K562 (cell line): ENCODE results near the gene STK16. TPM values are rescaled to one million over a fixed set of nuclear protein-coding genes. Genes with fewer than 3 reads are reported as not detected.

ENCODE experiments used
- BMI1 ChIP-seq: fragments of 150-350 bp; IDR thresholded peaks from 2 replicates; pipeline ENCODE4 v1.6.1; 2014; ENCODE audit warnings: low read length
- CBFA2T3 ChIP-seq: fragments of 450-650 bp; IDR thresholded peaks from 2 replicates; pipeline ENCODE4 v1.6.1; 2017
- CTCF ChIP-seq, 3 experiments: IDR thresholded peaks in 2 of 3; conservative IDR thresholded peaks in 1 of 3; 2 replicates each; pipeline ENCODE4 v1.5.1; 2011 to 2012; ENCODE audit warnings: low read length in 3 of 3, mild to moderate bottlenecking in 3 of 3, control low read depth in 2 of 3, improper control_type of control experiment in 1 of 3, inconsistent platforms in 1 of 3, low read depth in 1 of 3, mixed read lengths in 1 of 3, moderate library complexity in 1 of 3; ENCODE audit not compliant: insufficient read depth in 2 of 3
- DIDO1 ChIP-seq: fragments of 450-650 bp; IDR thresholded peaks from 2 replicates; pipeline ENCODE4 v1.6.1; 2016; ENCODE audit warnings: low read depth, missing biosample characterization, missing genetic modification characterization
- ERF ChIP-seq: fragments of 450-650 bp; formaldehyde crosslinking; IDR thresholded peaks from 2 replicates; pipeline ENCODE4 v1.4.0; 2020; ENCODE audit warnings: mild to moderate bottlenecking, mixed read lengths
- FOXK2 ChIP-seq, 2 experiments: fragments of 450-650 bp; IDR thresholded peaks in 1 of 2; conservative IDR thresholded peaks in 1 of 2; 2 replicates each; pipeline ENCODE4 v1.6.1; 2016; ENCODE audit warnings: low read depth in 2 of 2, mild to moderate bottlenecking in 1 of 2
- GABPB1 ChIP-seq: sonication (generic); formaldehyde crosslinking; IDR thresholded peaks from 2 replicates; pipeline ENCODE4 v1.8.0; 2022; ENCODE audit warnings: mild to moderate bottlenecking, missing genetic modification reagents
- HNRNPH1 ChIP-seq: fragments of 200-400 bp; formaldehyde crosslinking; optimal IDR thresholded peaks from 2 replicates; pipeline ENCODE3; 2017; ENCODE audit warnings: low read depth, mild to moderate bottlenecking, low read length, moderate library complexity
- NFIC ChIP-seq: fragments of 450-650 bp; IDR thresholded peaks from 2 replicates; pipeline ENCODE4 v1.6.1; 2017; ENCODE audit warnings: mild to moderate bottlenecking, inconsistent platforms
- PHF8 ChIP-seq: fragments of 200-600 bp; sonication (generic); IDR thresholded peaks from 2 replicates; pipeline ENCODE4 v1.6.1; 2012; ENCODE audit warnings: mixed run types, mild to moderate bottlenecking, inconsistent platforms, low read length, moderate library complexity, borderline replicate concordance
- POLR2AphosphoS5 ChIP-seq: IDR thresholded peaks from 2 replicates; pipeline ENCODE4 v1.6.1; 2011; ENCODE audit warnings: mild to moderate bottlenecking, low read depth, low read length, moderate library complexity; ENCODE audit not compliant: control insufficient read depth, insufficient read depth
- RBFOX2 ChIP-seq: fragments of 200-400 bp; formaldehyde crosslinking; IDR thresholded peaks from 2 replicates; pipeline ENCODE4 v1.6.1; 2017; ENCODE audit warnings: low read depth, mild to moderate bottlenecking, low read length, moderate library complexity
- SIN3A ChIP-seq, 2 experiments: fragments of 150-350 bp in 1 of 2; IDR thresholded peaks; 2 replicates each; pipeline ENCODE4 v1.6.1; 2011 to 2016; ENCODE audit warnings: borderline replicate concordance in 2 of 2, low read depth in 2 of 2, low read length in 2 of 2, mild to moderate bottlenecking in 2 of 2, moderate library complexity in 2 of 2; ENCODE audit not compliant: control insufficient read depth in 1 of 2
- SREBF2 ChIP-seq: sonication (generic); formaldehyde crosslinking; IDR thresholded peaks from 2 replicates; pipeline ENCODE4 v1.4.0; 2020; ENCODE audit warnings: mild to moderate bottlenecking, missing genetic modification reagents
- TEAD2 ChIP-seq: fragments of 450-650 bp; IDR thresholded peaks from 2 replicates; pipeline ENCODE4 v1.6.1; 2016; ENCODE audit warnings: missing genetic modification characterization, control low read depth, missing compliant biosample characterization
- XRCC5 ChIP-seq: fragments of 200-400 bp; formaldehyde crosslinking; IDR thresholded peaks from 2 replicates; pipeline ENCODE4 v1.6.1; 2017; ENCODE audit warnings: low read depth, mild to moderate bottlenecking, low read length
- ZBTB11 ChIP-seq, 3 experiments: fragments of 200-800 bp in 1 of 3; fragments of 250-450 bp in 1 of 3; fragments of 450-650 bp in 1 of 3; sonication (Bioruptor Pico) in 1 of 3; sonication (Bioruptor generic) in 1 of 3; formaldehyde crosslinking in 1 of 3; IDR thresholded peaks; 2 replicates each; pipeline versions ENCODE4 v1.6.1 to v1.8.0; 2016 to 2022; ENCODE audit warnings: mild to moderate bottlenecking in 2 of 3, missing genetic modification characterization in 2 of 3, missing compliant biosample characterization in 1 of 3, moderate library complexity in 1 of 3
- ZNF134 ChIP-seq: fragments of 250-450 bp; sonication (Bioruptor Pico); conservative IDR thresholded peaks from 2 replicates; pipeline ENCODE4 v1.4.0; 2020
- ZNF140 ChIP-seq: fragments of 250-450 bp; sonication (Bioruptor Pico); IDR thresholded peaks from 2 replicates; pipeline ENCODE4 v1.8.0; 2021; ENCODE audit warnings: moderate library complexity, mild to moderate bottlenecking, inconsistent platforms
- ZNF282 ChIP-seq: sonication (generic); formaldehyde crosslinking; IDR thresholded peaks from 2 replicates; pipeline ENCODE4 v1.8.1; 2023; ENCODE audit warnings: missing genetic modification reagents
- polyA plus RNA-seq, 8 experiments: library from polyadenylated mRNA; depleted of rRNA in 4 of 8; stranded (reverse) in 5 of 8; unstranded in 3 of 8; fragments of >200 nt; fragmentation: Nextera tagmentation in 2 of 8; fragmentation: Illumina TruSeq in 1 of 8; extraction: Ambion mirVana in 2 of 8; extraction: Trizol in 1 of 8; gene quantifications; 2 replicates each; pipeline versions ENCODE4 v1.2.1 to v1.2.3, GENCODE V29; 2011 to 2014; ENCODE audit warnings: inconsistent platforms in 1 of 8, missing spikeins in 1 of 8
- total RNA-seq, 7 experiments: library from RNA; depleted of rRNA in 6 of 7; stranded (reverse); fragments of >200 nt in 6 of 7; fragmentation: Illumina TruSeq in 2 of 7; extraction: Trizol in 2 of 7; gene quantifications; 2 replicates each; pipeline versions ENCODE4 v1.2.1 to v1.2.3, GENCODE V29; 2011 to 2021; ENCODE audit warnings: low replicate concordance in 1 of 7

STK16 gene
- total and polyA plus RNA-seq, 9 of the 15 experiments (the other 6 are each of a cell fraction or from before 2014, with no cell fraction given): 5.4 to 36.2 (median 17.8) TPM

DNA sequence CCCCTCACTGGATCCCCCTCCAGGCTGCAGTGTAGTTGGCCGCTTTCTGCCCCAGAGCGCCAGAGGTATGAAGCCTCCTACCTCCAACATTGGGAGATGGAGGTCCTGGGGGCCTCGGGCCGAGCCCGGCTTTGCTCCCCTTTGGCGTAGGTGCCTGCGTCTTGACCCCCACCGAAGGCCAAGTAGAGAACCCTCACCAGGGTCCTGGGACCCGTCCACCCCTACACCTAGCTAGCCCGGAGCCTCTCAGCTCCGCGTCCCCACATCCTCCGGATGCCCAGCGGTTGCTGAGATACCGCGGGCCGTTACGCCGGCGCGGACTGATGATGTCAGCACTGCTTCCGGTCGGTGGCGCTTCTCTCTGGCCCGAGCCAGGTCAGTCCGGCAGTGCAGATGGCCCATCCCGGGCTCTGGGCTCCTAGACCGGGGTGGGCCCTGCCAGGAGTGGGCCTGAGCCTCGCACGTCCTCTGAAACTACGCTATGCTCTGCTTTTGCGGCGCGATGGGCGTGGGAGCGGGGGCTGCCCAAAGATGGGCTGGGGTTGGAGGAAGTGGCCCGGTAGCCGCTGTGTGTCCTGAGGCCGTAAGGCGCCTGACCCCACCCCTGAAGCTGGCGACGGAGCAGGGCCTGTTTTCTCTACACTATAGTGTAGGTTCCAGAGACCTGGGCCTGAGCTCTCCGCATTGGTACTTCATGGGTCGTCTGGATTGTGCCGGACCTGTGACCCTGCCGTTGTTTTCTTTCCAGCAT, at the start of gene STK16, which contains the start of gene GLB1L (continued):
- TF ChIP-seq CTCF (IDR thresholded peaks at IDR 0.05 in 2 of 3, conservative IDR thresholded peaks at IDR 0.05 in 1 of 3; ENCODE audit: insufficient read depth in 2 of 3, low read depth in 1 of 3, low read length in 3 of 3): 0 out of 6 replicates have a peak, but pooled peaks of 1 of the 3 experiments have one; percentile 2
- peak; percentile 74 for TF ChIP-seq POLR2AphosphoS5
- TF ChIP-seq TEAD2 (tag): no peak
- peak; percentile 14 to 25; a peak in 1 of 4 replicates for TF ChIP-seq FOXK2 (conservative IDR thresholded peaks at IDR 0.05 in 1 of 2, IDR thresholded peaks at IDR 0.05 in 1 of 2; ENCODE audit: low read depth in 2 of 2)
- no peak for TF ChIP-seq SREBF2 (CRISPR knock-in tag)
- peak; percentile 43; the same call in 1 of the 2 replicates for TF ChIP-seq DIDO1
- no peak for TF ChIP-seq ZNF134
- TF ChIP-seq GABPB1 (CRISPR knock-in tag): peak; percentile 94
- 0 out of 2 replicates have a peak, but pooled peaks have one; percentile 65 for TF ChIP-seq ERF
- TF ChIP-seq ZNF140 (CRISPR knock-in tag): no peak
- peak; percentile 97 for TF ChIP-seq RBFOX2
- TF ChIP-seq ZBTB11 (CRISPR knock-in tag; IDR thresholded peaks at IDR 0.05): peak in 2 of 3 experiments; percentile 35 to 73; a peak in 3 of 6 replicates
- TF ChIP-seq BMI1: no peak
- peak; percentile 97 for TF ChIP-seq PHF8
- no peak for TF ChIP-seq XRCC5
- no peak for TF ChIP-seq HNRNPH1
- peak; percentile 40; the same call in 1 of the 2 replicates for TF ChIP-seq NFIC
- 0 out of 2 replicates have a peak, but pooled peaks have one; percentile 38 for TF ChIP-seq ZNF282 (CRISPR knock-in tag)
- peak; percentile 78 to 91 for TF ChIP-seq SIN3A (IDR thresholded peaks at IDR 0.05; ENCODE audit: borderline replicate concordance in 2 of 2, control insufficient read depth in 1 of 2, low read depth in 2 of 2, low read length in 2 of 2)
- no peak for TF ChIP-seq CBFA2T3
